H9 (cell line): Measurements from ENCODE around the gene DCUN1D4. TPM values are rescaled to one million over a fixed set of nuclear protein-coding genes. Genes with fewer than 3 reads are reported as not detected.

Source experiments
- DNase-seq: peaks from one replicate; pipeline ENCODE4 v3.0.0-alpha.2; 2017
- H2AFZ ChIP-seq: one replicate; pipeline ENCODE4 v1.6.1; 2013; ENCODE audit warnings: mild to moderate bottlenecking, low read length, control low read depth, moderate library complexity
- H2AK5ac ChIP-seq: 2 replicates; pipeline ENCODE4 v1.6.1; 2013; ENCODE audit warnings: low read length, control low read depth, mixed read lengths; ENCODE audit not compliant: insufficient read length
- H2BK120ac ChIP-seq: one replicate; pipeline ENCODE4 v1.6.1; 2013; ENCODE audit warnings: low read depth, mild to moderate bottlenecking, low read length, control low read depth, inconsistent platforms; ENCODE audit not compliant: poor library complexity, severe bottlenecking
- H2BK12ac ChIP-seq: 2 replicates; pipeline ENCODE4 v1.6.1; 2013; ENCODE audit warnings: low read length, control low read depth, mixed read lengths, low read depth; ENCODE audit not compliant: insufficient read length
- H2BK15ac ChIP-seq: 2 replicates; pipeline ENCODE4 v1.6.1; 2013; ENCODE audit warnings: low read depth, low read length, control low read depth
- H2BK20ac ChIP-seq: one replicate; pipeline ENCODE4 v1.6.1; 2013; ENCODE audit warnings: low read depth, mild to moderate bottlenecking, low read length, control low read depth, inconsistent platforms; ENCODE audit not compliant: poor library complexity, severe bottlenecking
- H2BK5ac ChIP-seq: 2 replicates; pipeline ENCODE4 v1.6.1; 2013; ENCODE audit warnings: low read length, control low read depth, mixed read lengths; ENCODE audit not compliant: insufficient read length
- H3K14ac ChIP-seq: 2 replicates; pipeline ENCODE4 v1.6.1; 2013; ENCODE audit warnings: low read length, control low read depth; ENCODE audit not compliant: insufficient read depth
- H3K18ac ChIP-seq: 2 replicates; pipeline ENCODE4 v1.6.1; 2013; ENCODE audit warnings: low read depth, mild to moderate bottlenecking, mixed read lengths, low read length, control low read depth; ENCODE audit not compliant: insufficient read length
- H3K23ac ChIP-seq: 2 replicates; pipeline ENCODE4 v1.6.1; 2013; ENCODE audit warnings: low read length, control low read depth, mixed read lengths, low read depth; ENCODE audit not compliant: insufficient read length
- H3K23me2 ChIP-seq: 2 replicates; pipeline ENCODE4 v1.6.1; 2013; ENCODE audit warnings: low read depth, mild to moderate bottlenecking, mixed read lengths, low read length, control low read depth; ENCODE audit not compliant: insufficient read length, poor library complexity, severe bottlenecking
- H3K27ac ChIP-seq: 2 replicates; pipeline ENCODE4 v1.5.1; 2013; ENCODE audit warnings: low read length, control low read depth, mixed read lengths, low read depth; ENCODE audit not compliant: insufficient read length
- H3K27me3 ChIP-seq: 2 replicates; pipeline ENCODE4 v1.6.1; 2013; ENCODE audit warnings: low read length, control low read depth, inconsistent platforms; ENCODE audit not compliant: insufficient read depth
- H3K4ac ChIP-seq: 2 replicates; pipeline ENCODE4 v1.6.1; 2013; ENCODE audit warnings: low read depth, mild to moderate bottlenecking, control low read depth, inconsistent platforms, low read length, moderate library complexity
- H3K4me1 ChIP-seq: 2 replicates; pipeline ENCODE4 v1.6.1; 2013; ENCODE audit warnings: low read length, control low read depth, inconsistent platforms; ENCODE audit not compliant: insufficient read depth
- H3K4me2 ChIP-seq: 2 replicates; pipeline ENCODE4 v1.6.1; 2013; ENCODE audit warnings: low read length, control low read depth, mixed read lengths; ENCODE audit not compliant: insufficient read length, insufficient read depth
- H3K56ac ChIP-seq: 2 replicates; pipeline ENCODE4 v1.6.1; 2013; ENCODE audit warnings: low read depth, mild to moderate bottlenecking, mixed read lengths, low read length, control low read depth; ENCODE audit not compliant: insufficient read length
- H3K79me1 ChIP-seq: 2 replicates; pipeline ENCODE4 v1.6.1; 2013; ENCODE audit warnings: low read depth, mild to moderate bottlenecking, moderate library complexity, low read length, control low read depth, inconsistent platforms; ENCODE audit not compliant: insufficient read depth, poor library complexity, severe bottlenecking
- H3K79me2 ChIP-seq: 2 replicates; pipeline ENCODE4 v1.6.1; 2013; ENCODE audit warnings: low read length, control low read depth, inconsistent platforms; ENCODE audit not compliant: insufficient read depth
- H3K9ac ChIP-seq: 2 replicates; pipeline ENCODE4 v1.6.1; 2013; ENCODE audit warnings: low read length, control low read depth, mixed read lengths; ENCODE audit not compliant: insufficient read length; ENCODE audit errors: extremely low read depth
- H3K9me3 ChIP-seq: one replicate; pipeline ENCODE4 v1.6.1; 2013; ENCODE audit warnings: low read depth, low read length, inconsistent platforms; ENCODE audit not compliant: control insufficient read depth
- H3T11ph ChIP-seq: one replicate; pipeline ENCODE4 v1.6.1; 2013; ENCODE audit warnings: mild to moderate bottlenecking, low read length, control low read depth, inconsistent platforms
- H4K20me1 ChIP-seq: one replicate; pipeline ENCODE4 v1.6.1; 2013; ENCODE audit not compliant: control insufficient read depth, insufficient read length, insufficient read depth
- H4K5ac ChIP-seq: 2 replicates; pipeline ENCODE4 v1.6.1; 2013; ENCODE audit warnings: low read depth, mild to moderate bottlenecking, mixed read lengths, low read length, control low read depth; ENCODE audit not compliant: insufficient read length
- H4K8ac ChIP-seq: replicated peaks from 2 replicates; pipeline ENCODE4 v1.6.1; 2013; ENCODE audit warnings: low read length, control low read depth, mixed read lengths, low read depth; ENCODE audit not compliant: insufficient read length
- H4K91ac ChIP-seq: 2 replicates; pipeline ENCODE4 v1.6.1; 2013; ENCODE audit warnings: low read depth, mild to moderate bottlenecking, moderate library complexity, mixed read lengths, low read length, control low read depth; ENCODE audit not compliant: insufficient read length
- H3K27ac Mint-ChIP-seq, 3 experiments: 2 replicates in 2 of 3; 3 replicates in 1 of 3; pipeline ENCODE4 v1.8.0; 2020 to 2021; ENCODE audit warnings: mixed read lengths in 3 of 3, mild to moderate bottlenecking in 1 of 3, moderate library complexity in 1 of 3
- H3K27me3 Mint-ChIP-seq: 2 replicates; pipeline ENCODE4 v1.8.0; 2021; ENCODE audit warnings: low read depth, mild to moderate bottlenecking, moderate library complexity, mixed read lengths
- H3K36me3 Mint-ChIP-seq, 3 experiments: 2 replicates in 2 of 3; 3 replicates in 1 of 3; pipeline ENCODE4 v1.8.0; 2020 to 2021; ENCODE audit warnings: low read depth in 3 of 3, mixed read lengths in 3 of 3; ENCODE audit not compliant: insufficient read depth in 1 of 3
- H3K4me1 Mint-ChIP-seq, 2 experiments: 2 replicates each; pipeline ENCODE4 v1.8.0; 2020; ENCODE audit warnings: mixed read lengths in 2 of 2
- H3K4me3 Mint-ChIP-seq, 2 experiments: 2 replicates in 1 of 2; 3 replicates in 1 of 2; pipeline ENCODE4 v1.8.0; 2020 to 2021; ENCODE audit warnings: mild to moderate bottlenecking in 2 of 2, mixed read lengths in 2 of 2, moderate library complexity in 1 of 2
- H3K9me3 Mint-ChIP-seq, 2 experiments: 2 replicates in 1 of 2; 3 replicates in 1 of 2; pipeline ENCODE4 v1.8.0; 2020; ENCODE audit warnings: mild to moderate bottlenecking in 2 of 2, mixed read lengths in 2 of 2, moderate library complexity in 1 of 2
- CTCF ChIP-seq: fragments of 200-600 bp; sonication (generic); conservative IDR thresholded peaks from 3 replicates; pipeline ENCODE4 v1.8.0; 2021; ENCODE audit warnings: antibody characterized with exemption, mild to moderate bottlenecking
- WGBS: extraction: QIAGEN DNeasy Blood & Tissue Kit; methylation state at CpG from one replicate; pipeline ENCODE4 v1.1.7; 2013; ENCODE audit warnings: missing lambda C conversion rate, low lambda C conversion rate, mixed read lengths; ENCODE audit not compliant: insufficient read length; ENCODE audit errors: extremely low coverage; 5-methylcytosine and 5-hydroxymethylcytosine counted together
- total RNA-seq: library from RNA; stranded (reverse); gene quantifications from 2 replicates; pipeline ENCODE4 v1.2.1, GENCODE V29; 2021

DCUN1D4 gene
- total RNA-seq, 1 experiment from 2014 or later = 46.7 TPM

DNA sequence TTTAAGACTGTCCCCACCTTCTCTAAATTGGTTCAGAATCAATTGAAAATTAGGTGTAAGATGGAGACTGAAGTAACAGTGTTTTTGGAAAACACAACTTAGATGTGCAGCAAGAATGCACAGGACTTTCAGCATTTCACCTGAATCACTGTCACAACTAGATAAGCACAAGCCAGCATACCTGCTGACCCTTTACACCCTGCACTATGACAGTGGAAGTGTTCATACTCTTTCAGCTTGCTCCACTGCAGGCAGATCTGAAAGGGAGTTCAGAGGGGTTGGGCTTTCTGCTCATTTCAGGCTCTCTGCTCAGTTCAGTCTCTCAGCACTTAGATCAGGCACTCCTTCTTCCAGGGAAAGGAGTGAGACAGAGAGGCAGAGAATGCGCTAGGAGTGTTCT, 22.8 kb downstream of the DCUN1D4 start:
- no peak overlapping the region for H2BK5ac ChIP-seq
- no peak overlapping the region for H3K18ac ChIP-seq
- no peak overlapping the region for H3K56ac ChIP-seq
- Mint-ChIP-seq H3K9me3 (no peaks in the 10 kb centered on the region), H3K4me3 (no peak overlapping the region), H3K27me3 (no peaks in the 10 kb centered on the region), H3K4me1 (peaks cover 15 to 16% of the 10 kb centered on the region in 2 experiments), H3K27ac (no peak overlapping the region), H3K36me3 (peaks cover 24 to 52% (median 40%) of the 10 kb centered on the region in 3 experiments; a peak in 6 of 7 replicates)
- H3K79me1 ChIP-seq = no peaks in the 10 kb centered on the region
- peak overlapping the region; percentile 75 for H4K5ac ChIP-seq
- no peak for DNase-seq
- H2BK15ac ChIP-seq = no peak overlapping the region
- no peaks in the 10 kb centered on the region for H3K23me2 ChIP-seq
- H3K9ac ChIP-seq = no peak overlapping the region
- no peak overlapping the region for H3T11ph ChIP-seq
- peaks cover 3% of the 10 kb centered on the region; the same call in 1 of the 2 replicates for H3K79me2 ChIP-seq
- H2BK120ac ChIP-seq = no peak overlapping the region
- no peak overlapping the region for H3K4me2 ChIP-seq
- no peaks in the 10 kb centered on the region for H4K20me1 ChIP-seq
- peaks cover 5% of the 10 kb centered on the region; the same call in 1 of the 2 replicates for H3K4me1 ChIP-seq
- no CpG with 5 or more reads among the region's 1 CpG for WGBS
- H4K91ac ChIP-seq = no peak overlapping the region
- H3K9me3 ChIP-seq = no peaks in the 10 kb centered on the region
- H2BK12ac ChIP-seq = no peak overlapping the region
- no peak overlapping the region for H4K8ac ChIP-seq
- H3K23ac ChIP-seq = no peak overlapping the region
- H3K27me3 ChIP-seq = no peaks in the 10 kb centered on the region
- no peak overlapping the region for H3K14ac ChIP-seq
- no peak overlapping the region for H2AK5ac ChIP-seq
- no peak overlapping the region for H2AFZ ChIP-seq
- no peak overlapping the region for H2BK20ac ChIP-seq
- TF ChIP-seq CTCF = no peak
- H3K4ac ChIP-seq = no peak overlapping the region
- H3K27ac ChIP-seq = no peak overlapping the region
